Subcutaneous abdominal adipose tissue (tissue), 5 donors: Measurements from ENCODE around the gene MLST8.

ENCODE experiments used
- H3K27ac ChIP-seq: one replicate; pipeline ENCODE4 v1.7.0; 2013; ENCODE audit warnings: low read depth, mild to moderate bottlenecking, inconsistent platforms, low read length, moderate library complexity
- H3K27me3 ChIP-seq, 5 donors: one replicate each; pipeline ENCODE4 v1.7.0; 2013; ENCODE audit warnings: low read length in 5 of 5, inconsistent platforms in 1 of 5; ENCODE audit not compliant: control insufficient read depth in 5 of 5, insufficient read depth in 4 of 5
- H3K36me3 ChIP-seq, 5 donors: one replicate each; pipeline ENCODE4 v1.7.0; 2013; ENCODE audit warnings: low read length in 5 of 5; ENCODE audit not compliant: control insufficient read depth in 5 of 5, insufficient read depth in 5 of 5
- H3K4me1 ChIP-seq, 5 donors: one replicate each; pipeline ENCODE4 v1.7.0; 2013; ENCODE audit warnings: low read length in 5 of 5, mild to moderate bottlenecking in 3 of 5, moderate library complexity in 1 of 5; ENCODE audit not compliant: control insufficient read depth in 5 of 5, insufficient read depth in 5 of 5
- H3K4me3 ChIP-seq, 5 donors: one replicate each; pipeline ENCODE4 v1.7.0; 2013; ENCODE audit warnings: low read length in 5 of 5, low read depth in 1 of 5
- H3K9ac ChIP-seq, 5 donors: one replicate each; pipeline ENCODE4 v1.7.0; 2013; ENCODE audit warnings: low read length in 5 of 5, mild to moderate bottlenecking in 4 of 5, moderate library complexity in 3 of 5
- H3K9me3 ChIP-seq, 5 donors: one replicate each; pipeline ENCODE4 v1.7.0; 2013; ENCODE audit warnings: low read length in 5 of 5; ENCODE audit not compliant: control insufficient read depth in 5 of 5
- donor health status: healthy.
- donor health status: healthy.
- donor health status: healthy.
- donor health status: healthy.
- donor health status: healthy.

MLST8 gene

GRCh38 chr16:2206780-2207433 lies 1.7 kb downstream of the MLST8 start:
- H3K9ac ChIP-seq = no peak overlapping the region
- H3K9me3 ChIP-seq = no peaks in the 10 kb centered on the region
- peaks cover 0 to 40% (median 31%) of the 10 kb centered on the region in 5 donors for H3K36me3 ChIP-seq
- no peak overlapping the region for H3K27ac ChIP-seq
- H3K4me3 ChIP-seq = no peak overlapping the region
- H3K27me3 ChIP-seq = no peaks in the 10 kb centered on the region
- peaks cover 6 to 25% (median 21%) of the 10 kb centered on the region in 5 donors for H3K4me1 ChIP-seq

GRCh38 chr16:2207872-2208271 lies 2.6 kb downstream of the MLST8 start:
- H3K4me1 ChIP-seq = peaks cover 7 to 35% (median 28%) of the 10 kb centered on the region in 5 donors
- no peaks in the 10 kb centered on the region for H3K9me3 ChIP-seq
- no peak overlapping the region for H3K27ac ChIP-seq
- no peak overlapping the region for H3K9ac ChIP-seq
- H3K27me3 ChIP-seq = no peaks in the 10 kb centered on the region
- H3K4me3 ChIP-seq = no peak overlapping the region
- peaks cover 0 to 48% (median 31%) of the 10 kb centered on the region in 5 donors for H3K36me3 ChIP-seq

GRCh38 chr16:2208308-2208707 lies 3.1 kb downstream of the MLST8 start:
- Histone ChIP-seq H3K4me3 (no peak overlapping the region), H3K9ac (no peak overlapping the region), H3K4me1 (peaks cover 7 to 39% (median 33%) of the 10 kb centered on the region in 5 donors), H3K27me3 (no peaks in the 10 kb centered on the region), H3K9me3 (no peaks in the 10 kb centered on the region), H3K36me3 (peaks cover 0 to 48% (median 31%) of the 10 kb centered on the region in 5 donors), H3K27ac (no peak overlapping the region)

GRCh38 chr16:2208772-2209171 lies 3.5 kb downstream of the MLST8 start:
- Histone ChIP-seq H3K27me3 (no peaks in the 10 kb centered on the region), H3K4me1 (peaks cover 12 to 44% (median 37%) of the 10 kb centered on the region in 5 donors), H3K27ac (no peak overlapping the region), H3K9me3 (no peaks in the 10 kb centered on the region), H3K4me3 (no peak overlapping the region), H3K36me3 (peaks cover 0 to 48% (median 31%) of the 10 kb centered on the region in 5 donors), H3K9ac (no peak overlapping the region)

GRCh38 chr16:2209258-2210008 lies 4.2 kb downstream of the MLST8 start:
- H3K27me3 ChIP-seq = no peaks in the 10 kb centered on the region
- H3K9me3 ChIP-seq = no peaks in the 10 kb centered on the region
- peaks cover 0 to 48% (median 31%) of the 10 kb centered on the region in 5 donors for H3K36me3 ChIP-seq
- no peak overlapping the region for H3K27ac ChIP-seq
- no peak overlapping the region for H3K9ac ChIP-seq
- peaks cover 12 to 46% (median 42%) of the 10 kb centered on the region in 5 donors for H3K4me1 ChIP-seq
- no peak overlapping the region for H3K4me3 ChIP-seq

- H3K4me3 ChIP-seq = no peak overlapping the region
- H3K27ac ChIP-seq = no peak overlapping the region
- H3K4me1 ChIP-seq = peaks cover 10 to 41% (median 38%) of the 10 kb centered on the region in 5 donors
- H3K36me3 ChIP-seq = peaks cover 0 to 48% (median 31%) of the 10 kb centered on the region in 5 donors
- no peaks in the 10 kb centered on the region for H3K9me3 ChIP-seq
- H3K9ac ChIP-seq = no peak overlapping the region
- H3K27me3 ChIP-seq = no peaks in the 10 kb centered on the region
Observed at GRCh38 chr16:2210009-2210332, 4.7 kb downstream of the MLST8 start.

DNA sequence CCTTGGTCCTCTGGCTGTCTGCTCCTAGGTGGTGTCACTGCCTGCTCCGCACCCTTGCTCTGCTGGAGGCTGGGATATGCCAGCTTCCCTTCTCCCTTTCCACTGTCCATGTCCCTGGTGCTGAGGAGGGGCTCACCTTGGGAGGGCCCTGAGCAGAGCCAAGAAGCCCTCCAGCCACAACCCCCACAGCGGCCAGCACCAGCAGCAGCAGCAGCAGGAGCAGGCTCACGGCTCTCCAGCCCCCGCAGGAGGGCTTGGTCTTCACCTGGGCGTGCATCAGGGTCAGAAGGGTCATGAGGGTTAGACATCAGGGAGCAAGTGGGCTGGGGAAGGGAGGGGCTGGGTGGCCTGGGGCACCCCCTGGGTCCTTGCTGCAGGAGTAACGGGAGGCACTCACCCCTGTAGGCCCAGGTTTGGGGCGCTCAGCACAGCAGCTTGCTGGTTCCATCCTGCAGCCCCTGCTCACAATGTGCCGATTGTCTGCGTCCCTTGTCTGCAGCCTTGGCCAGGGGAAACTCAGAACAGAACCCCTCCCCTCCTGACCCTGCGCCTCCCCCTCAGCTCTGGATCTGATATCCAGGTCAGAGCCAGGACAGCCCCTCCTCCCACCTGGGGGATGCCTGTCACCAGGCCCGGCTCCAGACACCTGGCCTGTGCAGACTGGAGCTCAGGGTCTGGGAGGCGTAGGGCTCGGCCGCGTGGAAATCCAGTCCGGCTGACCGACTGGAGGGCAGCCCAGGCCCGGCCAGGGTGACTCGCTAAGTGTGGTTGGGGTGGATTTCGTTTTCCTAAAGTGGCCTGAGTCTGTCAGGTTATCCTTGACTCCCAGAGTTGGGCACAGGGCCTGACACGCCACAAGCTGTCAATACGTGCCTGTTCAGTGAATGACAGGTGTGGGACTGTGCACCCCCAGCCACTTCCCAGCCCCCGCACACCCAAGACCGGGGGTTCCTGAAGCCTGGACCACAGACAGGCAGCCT lies 5.4 kb downstream of the MLST8 start, which contains the start of gene BRICD5:
Gene BRICD5, minus strand, starts transcription at position 478 of the 980 bp plus-strand sequence. Its CDS starts 30 bp downstream, at position 448.
- no peaks in the 10 kb centered on the region for H3K9me3 ChIP-seq
- H3K27ac ChIP-seq = no peak within 1 kb of the TSS
- peaks cover 10 to 45% (median 37%) of the 10 kb centered on the region in 5 donors for H3K4me1 ChIP-seq
- H3K4me3 ChIP-seq = no peak within 1 kb of the TSS
- H3K27me3 ChIP-seq = no peaks in the 10 kb centered on the region
- no peak within 1 kb of the TSS for H3K9ac ChIP-seq
- H3K36me3 ChIP-seq = peaks cover 0 to 48% (median 31%) of the 10 kb centered on the region in 5 donors

DNA sequence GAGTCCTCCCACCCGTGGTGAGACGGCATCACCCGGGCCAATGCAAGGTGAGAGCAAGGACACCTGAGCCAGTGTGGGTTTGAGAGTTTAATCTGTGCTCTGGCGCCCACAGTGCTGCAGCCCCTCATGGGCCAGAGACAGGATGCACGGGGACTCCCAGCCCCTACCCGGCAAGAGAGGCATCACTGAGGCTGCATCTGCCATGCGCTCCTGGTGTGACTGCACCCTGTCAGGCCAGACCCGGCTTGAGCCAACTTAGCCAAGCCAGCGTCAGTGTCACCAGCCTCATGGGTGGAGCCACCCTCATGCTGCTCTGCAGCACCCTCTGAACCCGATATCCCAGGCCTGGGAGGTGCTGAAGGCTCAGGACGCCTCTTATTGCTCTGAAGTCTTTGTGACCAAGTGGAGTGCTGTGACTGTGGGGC lies 6.7 kb downstream of the MLST8 start:
- peaks cover 0 to 45% (median 31%) of the 10 kb centered on the region in 5 donors for H3K36me3 ChIP-seq
- no peak overlapping the region for H3K9ac ChIP-seq
- no peak overlapping the region for H3K4me3 ChIP-seq
- no peaks in the 10 kb centered on the region for H3K9me3 ChIP-seq
- H3K4me1 ChIP-seq = peaks cover 6 to 32% (median 25%) of the 10 kb centered on the region in 5 donors
- no peak overlapping the region for H3K27ac ChIP-seq
- H3K27me3 ChIP-seq = no peaks in the 10 kb centered on the region

DNA sequence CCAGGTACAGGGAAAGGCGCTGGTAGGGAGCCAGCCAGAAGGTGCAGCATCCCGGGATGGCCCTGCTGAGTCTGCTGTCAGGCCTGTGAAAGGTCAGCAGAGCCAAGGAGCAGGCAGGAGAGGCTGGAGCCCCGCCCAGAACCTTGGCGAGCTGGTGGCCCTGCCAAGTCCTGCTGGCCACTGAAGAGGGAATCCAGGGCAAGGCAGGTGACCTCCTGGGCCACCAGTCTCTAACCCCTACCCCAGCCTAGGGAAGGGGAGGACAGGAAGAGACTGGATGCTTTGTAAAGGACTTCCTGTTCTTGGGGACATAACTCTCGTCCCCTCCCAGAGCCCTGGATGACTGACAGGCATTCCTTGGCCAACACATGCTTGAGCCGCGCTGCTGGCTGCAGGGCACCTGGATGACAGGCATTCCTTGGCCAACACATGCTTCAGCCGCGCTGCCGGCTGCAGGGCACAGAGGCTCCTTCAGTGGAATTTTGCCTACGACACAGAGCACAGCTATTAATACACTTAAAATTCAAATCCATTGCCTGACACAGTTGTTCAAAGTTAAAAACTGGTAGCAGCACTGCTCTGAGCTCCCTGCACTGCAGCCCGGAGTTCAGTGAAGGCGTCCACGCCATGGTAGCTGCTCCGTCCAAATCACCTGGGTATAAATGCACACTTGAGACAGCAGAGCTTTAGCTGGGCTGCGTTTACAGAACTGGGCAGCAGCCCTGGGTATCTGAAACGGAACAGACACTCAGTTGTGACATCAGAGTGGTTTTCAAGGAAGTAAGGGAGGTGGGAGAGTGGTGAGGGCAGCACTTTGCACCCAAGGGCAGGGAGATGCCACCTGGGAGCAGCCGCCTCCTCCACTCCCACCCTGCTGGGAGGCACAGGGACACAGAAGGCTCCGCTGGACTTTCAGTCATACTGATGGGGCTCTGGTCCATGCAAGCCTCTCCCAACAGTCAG lies 7.4 kb downstream of the MLST8 start:
- peak overlapping the region in 3 of 5 donors; percentile 17 to 79 (median 22) for H3K4me3 ChIP-seq
- H3K9ac ChIP-seq = peak overlapping the region in 4 of 5 donors; percentile 22 to 85 (median 65)
- H3K27ac ChIP-seq = no peak overlapping the region

More for the DNA sequence above, 7.4 kb downstream of the MLST8 start:
- H3K9me3 ChIP-seq = no peaks in the 10 kb centered on the region
- H3K36me3 ChIP-seq = peaks cover 0 to 38% (median 26%) of the 10 kb centered on the region in 5 donors
- peaks cover 6 to 31% (median 22%) of the 10 kb centered on the region in 5 donors for H3K4me1 ChIP-seq
- H3K27me3 ChIP-seq = no peaks in the 10 kb centered on the region
